ENCODE data around the gene ZNF354B. TPM values are rescaled to one million over a fixed set of nuclear protein-coding genes. Genes with fewer than 3 reads are reported as not detected.

Gene ZNF354B
- total and polyA plus RNA-seq, 2 of the 13 experiments (the other 11 are each of a cell fraction or from before 2014, with no cell fraction given): 7.8 to 10.3 TPM

GRCh38 chr5:178895615-178896571 is 36.1 kb downstream of the ZNF354B start, which contains the start of gene ZFP2 (continued):
- no peak for TF ChIP-seq PRDM15 (CRISPR knock-in tag; IDR thresholded peaks at IDR 0.05)
- no peak for TF ChIP-seq ETS1 (CRISPR knock-in tag; IDR thresholded peaks at IDR 0.05)
- 0 out of 2 replicates have a peak, but pooled peaks have one; percentile 26 for TF ChIP-seq ZNF232 (CRISPR knock-in tag; IDR thresholded peaks at IDR 0.05; ENCODE audit: borderline replicate concordance)
- TF ChIP-seq THAP11 (CRISPR knock-in tag; IDR thresholded peaks at IDR 0.05): peak; percentile 98
- TF ChIP-seq TOPORS (CRISPR knock-in tag; IDR thresholded peaks at IDR 0.05): no peak
- no peak for TF ChIP-seq GLI4 (CRISPR knock-in tag; IDR thresholded peaks at IDR 0.05; ENCODE audit: borderline replicate concordance)
- TF ChIP-seq ZNF20 (CRISPR knock-in tag; IDR thresholded peaks at IDR 0.05): 0 out of 2 replicates have a peak, but pooled peaks have one; percentile 42
- 0 out of 2 replicates have a peak, but pooled peaks have one; percentile 28 for TF ChIP-seq ZNF367 (CRISPR knock-in tag; IDR thresholded peaks at IDR 0.05; ENCODE audit: borderline replicate concordance)
- no peak for TF ChIP-seq AHR (CRISPR knock-in tag; IDR thresholded peaks at IDR 0.05)
- TF ChIP-seq ASH2L (IDR thresholded peaks at IDR 0.05; ENCODE audit: insufficient read length, low read depth, low read length): no peak
- no peak for TF ChIP-seq ZNF10 (CRISPR knock-in tag; IDR thresholded peaks at IDR 0.05; ENCODE audit: borderline replicate concordance, low read depth)
- no peak for TF ChIP-seq SYNCRIP (IDR thresholded peaks at IDR 0.05; ENCODE audit: insufficient read depth, low read depth, low read length)
- TF ChIP-seq HIVEP1 (CRISPR knock-in tag; IDR thresholded peaks at IDR 0.05): no peak
- TF ChIP-seq, protein P1, sequence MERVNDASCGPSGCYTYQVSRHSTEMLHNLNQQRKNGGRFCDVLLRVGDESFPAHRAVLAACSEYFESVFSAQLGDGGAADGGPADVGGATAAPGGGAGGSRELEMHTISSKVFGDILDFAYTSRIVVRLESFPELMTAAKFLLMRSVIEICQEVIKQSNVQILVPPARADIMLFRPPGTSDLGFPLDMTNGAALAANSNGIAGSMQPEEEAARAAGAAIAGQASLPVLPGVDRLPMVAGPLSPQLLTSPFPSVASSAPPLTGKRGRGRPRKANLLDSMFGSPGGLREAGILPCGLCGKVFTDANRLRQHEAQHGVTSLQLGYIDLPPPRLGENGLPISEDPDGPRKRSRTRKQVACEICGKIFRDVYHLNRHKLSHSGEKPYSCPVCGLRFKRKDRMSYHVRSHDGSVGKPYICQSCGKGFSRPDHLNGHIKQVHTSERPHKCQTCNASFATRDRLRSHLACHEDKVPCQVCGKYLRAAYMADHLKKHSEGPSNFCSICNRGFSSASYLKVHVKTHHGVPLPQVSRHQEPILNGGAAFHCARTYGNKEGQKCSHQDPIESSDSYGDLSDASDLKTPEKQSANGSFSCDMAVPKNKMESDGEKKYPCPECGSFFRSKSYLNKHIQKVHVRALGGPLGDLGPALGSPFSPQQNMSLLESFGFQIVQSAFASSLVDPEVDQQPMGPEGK (CRISPR knock-in tag; IDR thresholded peaks at IDR 0.05): peak; percentile 18; the same call in 1 of the 2 replicates
- TF ChIP-seq ZNF350 (CRISPR knock-in tag; IDR thresholded peaks at IDR 0.05; ENCODE audit: borderline replicate concordance, low read depth): peak; percentile 46; the same call in 1 of the 2 replicates
- TF ChIP-seq, protein P2, sequence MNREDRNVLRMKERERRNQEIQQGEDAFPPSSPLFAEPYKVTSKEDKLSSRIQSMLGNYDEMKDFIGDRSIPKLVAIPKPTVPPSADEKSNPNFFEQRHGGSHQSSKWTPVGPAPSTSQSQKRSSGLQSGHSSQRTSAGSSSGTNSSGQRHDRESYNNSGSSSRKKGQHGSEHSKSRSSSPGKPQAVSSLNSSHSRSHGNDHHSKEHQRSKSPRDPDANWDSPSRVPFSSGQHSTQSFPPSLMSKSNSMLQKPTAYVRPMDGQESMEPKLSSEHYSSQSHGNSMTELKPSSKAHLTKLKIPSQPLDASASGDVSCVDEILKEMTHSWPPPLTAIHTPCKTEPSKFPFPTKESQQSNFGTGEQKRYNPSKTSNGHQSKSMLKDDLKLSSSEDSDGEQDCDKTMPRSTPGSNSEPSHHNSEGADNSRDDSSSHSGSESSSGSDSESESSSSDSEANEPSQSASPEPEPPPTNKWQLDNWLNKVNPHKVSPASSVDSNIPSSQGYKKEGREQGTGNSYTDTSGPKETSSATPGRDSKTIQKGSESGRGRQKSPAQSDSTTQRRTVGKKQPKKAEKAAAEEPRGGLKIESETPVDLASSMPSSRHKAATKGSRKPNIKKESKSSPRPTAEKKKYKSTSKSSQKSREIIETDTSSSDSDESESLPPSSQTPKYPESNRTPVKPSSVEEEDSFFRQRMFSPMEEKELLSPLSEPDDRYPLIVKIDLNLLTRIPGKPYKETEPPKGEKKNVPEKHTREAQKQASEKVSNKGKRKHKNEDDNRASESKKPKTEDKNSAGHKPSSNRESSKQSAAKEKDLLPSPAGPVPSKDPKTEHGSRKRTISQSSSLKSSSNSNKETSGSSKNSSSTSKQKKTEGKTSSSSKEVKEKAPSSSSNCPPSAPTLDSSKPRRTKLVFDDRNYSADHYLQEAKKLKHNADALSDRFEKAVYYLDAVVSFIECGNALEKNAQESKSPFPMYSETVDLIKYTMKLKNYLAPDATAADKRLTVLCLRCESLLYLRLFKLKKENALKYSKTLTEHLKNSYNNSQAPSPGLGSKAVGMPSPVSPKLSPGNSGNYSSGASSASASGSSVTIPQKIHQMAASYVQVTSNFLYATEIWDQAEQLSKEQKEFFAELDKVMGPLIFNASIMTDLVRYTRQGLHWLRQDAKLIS (CRISPR knock-in tag; IDR thresholded peaks at IDR 0.05): no peak
- 0 out of 2 replicates have a peak, but pooled peaks have one; percentile 49 for TF ChIP-seq ZNF546 (CRISPR knock-in tag; conservative IDR thresholded peaks at IDR 0.05)

Data from HepG2 (cell line).